ENCODE results near the gene F12.

The F12 gene

DNA sequence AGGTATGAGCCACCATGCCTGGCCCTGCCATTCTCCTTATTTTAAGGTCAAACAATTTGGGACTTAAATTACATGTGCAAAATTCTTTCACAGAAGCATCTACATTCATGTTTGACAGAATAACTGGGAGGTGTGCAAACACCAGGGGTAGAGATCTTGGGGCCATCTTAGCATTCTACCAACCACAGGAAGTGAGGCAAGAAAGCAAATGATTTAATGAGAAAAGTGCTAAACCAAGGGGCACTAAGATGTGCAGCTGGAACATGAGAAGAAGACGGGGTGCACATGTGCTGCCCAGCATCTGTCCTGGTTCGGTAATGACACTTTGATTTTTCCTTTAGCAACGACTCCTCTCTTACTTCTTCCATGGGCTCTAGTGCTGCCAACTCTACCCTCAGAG is 1.2 kb upstream of the F12 start:
- DNase-seq (ENCODE audit: low spot score), result no peak

DNA sequence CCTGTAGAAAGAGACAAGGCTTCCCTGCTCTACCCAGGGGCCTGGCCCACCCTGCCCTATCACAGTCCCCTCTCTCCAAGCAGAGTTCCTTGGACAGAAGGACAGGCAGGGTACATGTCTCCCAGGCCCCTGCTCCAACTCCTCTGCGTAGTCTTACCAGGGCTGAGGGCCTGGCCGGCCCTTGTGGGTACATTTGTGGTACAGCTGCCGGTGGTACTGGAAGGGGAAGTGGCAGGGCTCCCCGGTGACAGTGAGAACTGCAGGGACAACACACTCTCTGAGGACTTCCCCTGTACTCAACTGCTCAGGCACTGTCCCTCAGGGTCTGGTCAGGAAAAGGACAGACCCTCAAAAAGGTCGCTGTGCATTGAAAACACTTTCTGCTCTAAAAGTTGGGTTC is 3.6 kb downstream of the F12 start:
- no peak for DNase-seq (ENCODE audit: low spot score)

- DNase-seq (ENCODE audit: low spot score), result no peak
Measured at GRCh38 chr5:177405312-177405711, 4.1 kb downstream of the F12 start.

GRCh38 chr5:177404641-177405179 is 4.7 kb downstream of the F12 start:
- no peak for DNase-seq (ENCODE audit: low spot score)

GRCh38 chr5:177403792-177404640 is 5.3 kb downstream of the F12 start:
- DNase-seq (ENCODE audit: low spot score), result peak; percentile 93

DNA sequence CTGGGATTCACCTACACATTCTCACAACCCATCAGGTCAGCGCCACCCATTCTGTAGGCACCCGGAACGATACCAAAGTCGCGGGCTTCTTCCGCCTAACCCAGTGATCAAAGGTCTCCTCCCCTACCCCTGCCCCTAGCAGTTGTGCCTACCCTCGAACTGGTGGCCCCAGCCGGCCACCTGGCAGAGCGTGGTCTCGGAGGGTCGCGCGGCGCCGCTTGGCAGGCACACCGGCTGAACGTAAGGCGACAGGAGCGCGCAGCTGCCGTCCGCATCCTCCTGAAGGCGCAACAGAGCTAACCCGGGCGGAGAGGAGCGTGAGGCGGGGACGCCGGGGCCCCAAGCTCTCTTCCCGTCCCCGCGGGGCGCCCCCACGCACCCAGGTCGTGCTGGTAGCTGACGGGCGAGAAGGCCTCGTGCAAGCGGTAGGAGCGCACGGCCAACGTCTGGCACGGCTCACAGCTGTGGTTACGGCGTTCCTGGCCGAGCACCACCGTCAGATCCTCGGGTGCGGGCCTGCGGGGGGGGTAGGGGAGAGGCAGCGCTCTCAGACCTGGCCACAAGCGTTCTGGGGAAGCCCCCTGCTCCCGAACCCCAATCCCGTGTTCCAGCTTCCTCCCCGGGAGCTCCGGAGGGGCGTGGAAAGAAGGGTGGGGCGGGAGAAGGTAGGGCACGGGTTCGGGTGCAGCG is 6.1 kb downstream of the F12 start:
- peak; percentile 60 for DNase-seq (ENCODE audit: low spot score)

DNA sequence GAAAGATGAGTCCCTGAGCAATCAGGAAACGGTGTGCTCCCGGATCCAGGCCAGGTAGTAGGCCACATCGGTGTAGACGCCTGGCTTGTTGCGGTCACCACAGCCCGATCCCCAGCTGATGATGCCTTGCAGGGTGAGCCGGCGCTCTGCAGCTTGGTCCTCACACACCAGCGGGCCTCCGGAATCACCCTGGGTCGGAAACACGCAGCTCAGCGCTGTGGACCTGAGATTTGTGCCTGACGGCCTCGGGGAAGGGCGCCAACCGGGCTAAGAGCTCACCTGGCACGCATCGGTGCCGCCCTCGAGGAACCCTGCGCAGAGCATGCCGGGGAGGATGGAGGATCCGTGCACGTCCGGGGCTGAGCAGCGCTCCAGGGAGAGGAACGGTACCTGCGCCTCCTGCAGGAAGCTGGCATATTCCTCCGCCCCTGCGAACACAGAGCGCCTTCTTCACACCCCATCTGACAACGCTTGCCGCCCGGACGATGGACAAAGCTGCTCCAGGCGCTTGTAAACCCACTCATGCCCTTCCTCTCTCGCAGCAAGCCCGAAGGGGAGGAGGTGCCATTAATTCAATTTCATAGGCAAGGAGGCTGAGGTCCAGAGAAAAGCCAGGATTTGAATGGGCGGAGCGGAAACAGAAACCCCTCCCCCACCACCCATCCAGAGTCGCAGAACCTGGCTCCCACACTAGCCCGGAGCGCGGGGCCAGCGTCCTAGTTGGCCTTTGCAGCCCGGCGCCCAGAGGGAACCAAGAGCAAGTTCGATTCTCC is 6.9 kb downstream of the F12 start:
- peak; percentile 95 for DNase-seq (ENCODE audit: low spot score)

GRCh38 chr5:177399997-177400868 is 9.1 kb downstream of the F12 start, which contains the start of gene PFN3:
Gene PFN3, minus strand, starts transcription at chr5:177400661. Its CDS starts 85 bp downstream, at chr5:177400576.
- DNase-seq (ENCODE audit: low spot score), result no peak

DNA sequence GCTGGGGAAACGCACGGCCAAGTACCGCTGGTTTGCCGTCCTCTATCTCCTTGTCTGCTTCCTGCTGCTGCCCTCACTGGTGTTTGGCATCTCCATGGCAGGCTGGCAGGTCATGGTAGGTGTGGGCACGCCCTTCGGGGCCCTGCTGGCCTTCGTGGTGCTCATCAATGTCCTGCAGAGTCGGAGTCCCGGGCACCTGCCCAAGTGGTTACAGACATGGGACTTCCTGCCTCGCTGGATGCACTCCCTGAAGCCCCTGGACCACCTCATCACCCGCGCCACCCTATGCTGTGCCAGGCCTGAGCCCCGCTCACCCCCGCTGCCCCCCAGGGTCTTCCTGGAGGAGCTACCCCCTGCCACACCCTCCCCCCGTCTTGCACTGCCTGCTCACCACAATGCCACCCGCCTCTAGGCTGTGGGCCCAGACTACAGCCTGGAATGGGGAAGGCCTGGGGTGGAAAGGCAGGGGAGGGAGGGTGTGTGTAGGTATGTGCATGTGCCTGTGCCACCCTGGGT is 11.4 kb downstream of the F12 start:
- no peak for DNase-seq (ENCODE audit: low spot score)

GRCh38 chr5:177396807-177397206 is 12.6 kb downstream of the F12 start:
- DNase-seq (ENCODE audit: low spot score), result no peak

DNA sequence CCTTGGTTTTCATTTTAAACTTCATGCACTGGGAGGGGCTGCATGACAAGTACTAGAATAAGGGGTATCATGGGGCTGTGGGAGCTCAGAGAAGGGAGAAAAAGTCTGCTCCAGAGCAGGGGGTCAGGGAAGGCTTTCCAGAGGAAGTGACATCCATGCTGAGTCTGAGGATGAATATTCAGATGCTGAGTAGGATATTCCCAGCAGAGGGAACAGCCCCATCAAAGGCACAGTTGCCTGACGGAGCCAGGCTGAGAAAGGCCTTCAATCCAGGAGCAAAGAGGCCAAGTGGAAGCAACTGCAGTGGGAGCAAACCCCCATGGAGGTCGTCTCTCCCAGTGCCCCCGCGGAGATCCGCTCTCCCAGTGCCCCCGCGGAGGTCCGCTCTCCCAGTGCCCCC is 13.3 kb downstream of the F12 start:
- DNase-seq (ENCODE audit: low spot score), result no peak

DNA sequence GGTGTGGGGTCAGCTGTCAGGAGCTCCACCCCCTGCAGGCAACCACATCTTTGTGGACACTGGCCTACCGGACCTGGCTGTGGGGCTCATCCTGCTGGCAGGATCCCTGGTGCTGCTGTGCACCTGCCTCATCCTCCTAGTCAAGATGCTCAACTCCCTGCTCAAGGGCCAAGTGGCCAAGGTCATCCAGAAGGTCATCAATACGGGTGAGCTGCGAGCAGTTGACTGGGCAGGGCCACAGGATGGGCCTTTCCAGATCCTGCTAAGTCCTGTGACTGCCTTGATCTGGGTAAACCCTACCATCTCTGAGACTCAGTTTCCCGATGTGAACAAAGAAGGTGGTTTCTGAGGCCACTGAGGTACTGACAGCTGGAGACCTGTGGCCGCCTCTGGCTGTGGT is 15.4 kb downstream of the F12 start:
- DNase-seq (ENCODE audit: low spot score), result no peak

DNA sequence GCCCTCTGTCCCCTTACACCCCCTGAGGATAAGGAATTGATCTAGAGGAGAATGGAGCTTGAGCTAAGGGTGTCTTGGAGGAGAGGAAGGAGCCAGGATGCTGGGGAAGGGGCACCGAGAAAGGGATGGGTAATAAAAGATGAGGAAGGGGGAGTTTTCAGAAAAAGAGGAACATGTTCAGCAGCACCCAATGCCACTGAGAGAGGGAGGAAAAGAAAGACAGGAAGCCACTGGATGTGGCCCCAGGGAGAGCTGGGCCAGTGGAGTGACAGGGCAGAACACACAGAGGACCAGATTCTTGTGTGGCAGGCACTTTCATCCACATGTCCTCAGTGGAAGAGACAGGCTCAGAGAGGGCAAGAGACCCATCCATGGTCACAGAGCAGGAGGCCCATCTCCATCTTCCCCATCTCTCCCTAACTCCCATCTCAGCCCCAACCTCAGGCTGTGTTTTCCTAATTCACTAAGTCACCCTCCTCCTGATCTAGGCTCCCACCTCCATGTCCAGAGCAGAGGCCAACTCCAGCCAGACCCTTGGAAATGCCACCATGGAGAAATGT is 16.1 kb downstream of the F12 start:
- no peak for DNase-seq (ENCODE audit: low spot score)

DNA sequence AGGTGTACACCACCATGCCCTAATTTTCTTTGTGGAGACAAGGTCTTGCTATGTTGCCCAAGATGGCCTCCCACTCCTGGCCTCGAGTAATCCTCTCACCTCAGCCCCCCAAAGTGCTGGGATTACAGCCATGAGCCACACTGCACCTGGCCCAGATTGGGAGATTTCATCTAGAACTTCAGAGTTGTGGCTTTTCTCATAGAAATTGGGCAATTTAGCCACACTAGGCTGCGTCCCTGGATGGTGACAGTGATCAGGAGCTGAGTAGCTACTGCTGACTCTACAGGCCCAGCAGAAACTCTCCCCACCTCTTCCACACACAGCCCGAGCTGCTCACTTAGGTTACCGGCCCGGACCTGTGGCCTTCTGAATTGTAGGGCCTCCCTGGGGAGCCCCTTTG is 16.6 kb downstream of the F12 start:
- DNase-seq (ENCODE audit: low spot score), result no peak

GRCh38 chr5:177390363-177391300 is 18.7 kb downstream of the F12 start:
- DNase-seq (ENCODE audit: low spot score), result peak; percentile 90

GRCh38 chr5:177389241-177390169 is 19.9 kb downstream of the F12 start:
- DNase-seq (ENCODE audit: low spot score), result peak; percentile 80

DNA sequence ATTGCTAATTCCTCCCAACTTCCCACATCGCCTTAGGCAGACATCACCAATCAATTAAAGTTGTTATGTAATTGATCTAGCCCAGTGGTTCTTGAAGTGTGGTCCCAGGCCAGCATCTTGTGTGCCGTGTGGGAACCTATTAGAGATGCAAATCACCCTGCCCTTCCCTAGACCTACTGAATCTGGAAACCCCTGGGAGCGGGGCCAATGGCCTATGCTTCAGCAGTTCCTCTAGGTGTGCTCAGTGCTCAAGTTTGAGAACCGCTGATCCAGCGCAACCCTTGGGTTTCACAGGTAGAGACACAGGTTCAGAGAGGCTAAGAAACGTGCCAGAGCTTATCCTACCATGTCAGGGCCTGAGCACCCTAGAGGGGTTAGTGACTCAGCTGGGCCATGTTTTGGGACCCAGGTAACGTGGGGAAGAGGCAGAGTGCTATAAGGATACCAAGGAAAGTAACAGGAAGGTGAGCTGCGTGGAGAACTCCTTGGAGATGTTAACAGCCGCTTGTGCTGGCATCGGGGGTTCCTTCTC is 20.8 kb downstream of the F12 start:
- no peak for DNase-seq (ENCODE audit: low spot score)

DNA sequence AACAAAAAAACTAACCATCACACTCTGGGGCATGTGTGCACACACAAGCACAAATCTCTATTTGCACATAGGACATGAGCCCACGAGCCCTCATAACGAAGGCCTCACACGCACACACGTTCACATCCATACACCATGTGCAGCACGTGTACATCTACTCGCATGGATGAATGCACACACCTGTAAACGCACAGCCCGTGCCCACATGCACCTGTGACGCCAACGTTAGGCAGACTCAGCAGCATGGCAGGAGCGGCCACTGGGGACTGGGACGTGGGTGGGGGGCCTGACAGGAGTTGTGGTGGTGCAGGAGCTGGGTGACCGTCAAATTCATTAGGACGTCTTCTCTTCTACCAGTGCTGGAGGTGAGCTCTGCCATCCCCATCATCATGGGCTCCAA is 22.0 kb downstream of the F12 start:
- DNase-seq (ENCODE audit: low spot score), result no peak

Measured in SW480 (cell line).